Sciatic nerve (tissue), 2 donors: ENCODE results near the gene ARPC4. TPM values are rescaled to one million over a fixed set of nuclear protein-coding genes. Genes with fewer than 3 reads are reported as not detected.
A peak's percentile ranks its signal among the peaks of the same experiment; 100 is the strongest.
"Not testable (repeated sequence)": the region's sequence is repeated elsewhere in the genome, so short reads cannot be mapped to it uniquely, and the experiment has no call there.

ENCODE experiments used
- ATAC-seq: fragments of 200-7000 bp; cut with Tn5 transposase; one replicate; pipeline ENCODE4 v1.9.1; 2020; ENCODE audit warnings: mild to moderate bottlenecking, moderate library complexity
- DNase-seq: peaks from one replicate; pipeline ENCODE4 v3.0.0-alpha.2; 2020; ENCODE audit warnings: low spot score
- intact Hi-C: fragments of 100-400 bp; cut with DNase I; formaldehyde crosslinking; loops from one replicate; pipeline ENCODE4 v1.14.2; 2022
- total RNA-seq: library from RNA; stranded (reverse); fragmentation: NEBNext Ultra II Directional; extraction: Animal tissue kit (Norgen Biotek cat#: 25700); gene quantifications from one replicate; pipeline ENCODE4 v1.2.1, GENCODE V29; 2021
- donor health status: DM: no; HTN: no; CAD: no.
- donor health status: DM: no; HTN: no; CAD: no.

Gene ARPC4
- total RNA-seq, 1 donor from 2014 or later: 117 TPM

DNA sequence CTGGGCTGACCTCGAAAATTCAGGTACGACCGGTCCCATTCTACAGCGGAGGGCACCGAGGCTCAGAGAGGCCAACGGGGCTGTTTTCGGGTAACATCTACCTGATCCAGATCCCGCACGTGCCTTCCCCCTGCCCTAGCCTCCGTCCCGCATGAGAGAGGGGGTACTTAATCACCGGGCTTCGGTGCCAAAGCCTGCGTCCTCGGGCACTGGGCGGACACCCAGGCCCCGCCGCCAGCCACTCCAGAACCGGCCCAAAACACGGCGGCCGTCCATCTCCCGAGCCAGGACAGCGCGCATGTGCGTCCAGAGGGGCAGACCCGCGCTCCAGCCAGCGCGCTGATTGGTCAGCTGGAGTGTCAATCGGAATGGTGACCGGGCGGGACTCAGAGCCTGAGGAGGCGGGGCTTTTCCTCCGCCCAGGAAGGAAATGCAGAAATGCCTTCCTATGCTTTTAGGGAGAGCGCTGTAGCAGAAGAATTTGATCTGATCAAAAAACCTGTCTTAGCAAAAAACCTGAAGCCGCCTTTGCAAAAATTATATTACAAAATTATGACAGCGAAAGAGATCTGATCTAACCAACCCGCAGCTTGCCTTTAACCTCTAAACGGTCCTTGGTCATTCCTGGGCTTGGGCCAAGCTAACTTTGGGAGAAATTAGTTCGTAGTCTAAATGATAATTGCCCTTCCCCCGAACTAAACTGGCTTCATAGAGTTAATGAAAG is 51.0 kb downstream of the ARPC4 start, which contains the start of gene RPUSD3:
Gene RPUSD3 (minus strand): TSS at position 294 of the 724 bp plus-strand sequence. CDS start 18 bp downstream, at position 276.
- intact Hi-C loops: loop anchor here (10.0 kb wide), 1 partner anchor 71 kb away; the partner anchor contains the start of gene IL17RC
- peak; percentile 99 for DNase-seq
- peak; percentile 100 for ATAC-seq

DNA sequence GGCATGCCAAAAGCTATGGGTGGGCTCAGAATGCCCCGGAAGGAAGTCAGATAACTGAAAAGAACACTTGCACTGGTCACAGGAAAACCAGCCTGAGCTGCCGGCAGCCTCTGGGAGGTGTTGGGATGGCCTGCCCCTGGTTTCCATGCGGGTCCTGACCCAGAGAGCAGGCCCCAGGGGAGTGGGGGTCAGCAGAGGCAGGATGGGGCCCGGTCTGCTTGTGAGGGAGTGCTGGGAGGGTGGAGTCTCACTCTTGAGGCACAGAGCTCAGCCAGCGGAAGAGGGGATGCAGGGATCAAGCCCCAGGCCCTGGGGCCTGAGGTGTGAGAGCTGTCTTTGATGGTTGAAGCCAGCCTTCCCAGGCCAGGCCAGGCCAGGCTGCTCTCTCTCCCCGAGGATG is 53.3 kb downstream of the ARPC4 start:
- intact Hi-C loops: loop anchor here (10.0 kb wide), 1 partner anchor 69 kb away; the partner anchor contains the start of gene IL17RC
- no peak for ATAC-seq
- DNase-seq: no peak

DNA sequence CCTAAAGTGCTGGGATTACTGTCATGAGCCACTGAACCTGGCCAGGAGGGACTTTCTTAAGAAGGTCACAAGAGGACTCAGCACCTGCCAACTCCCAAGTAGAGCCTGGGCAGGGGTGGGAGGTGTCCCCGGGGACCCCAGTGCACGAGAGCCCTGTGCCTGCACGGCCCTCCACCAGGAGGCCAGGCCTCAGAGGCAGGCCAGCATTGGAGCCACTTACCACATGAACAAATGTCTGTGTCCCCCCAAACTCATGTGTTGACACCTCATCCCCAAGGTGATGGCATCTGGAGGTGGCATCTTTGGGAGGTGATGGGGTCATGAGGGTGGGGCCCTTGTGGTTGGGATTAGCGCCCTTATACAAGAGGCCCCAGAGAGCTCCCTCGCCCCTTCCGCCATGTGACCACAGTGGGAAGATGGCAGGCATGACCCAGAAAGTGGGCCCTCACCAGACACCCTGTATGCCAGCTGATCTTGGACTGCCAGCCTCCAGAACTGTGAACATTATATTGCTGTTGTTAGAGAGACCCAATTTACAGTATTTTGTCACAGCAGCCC is 54.1 kb downstream of the ARPC4 start:
- intact Hi-C loops: loop anchor here (10.0 kb wide), 1 partner anchor 68 kb away; the partner anchor contains the start of gene IL17RC
- DNase-seq: no peak
- ATAC-seq: no peak

DNA sequence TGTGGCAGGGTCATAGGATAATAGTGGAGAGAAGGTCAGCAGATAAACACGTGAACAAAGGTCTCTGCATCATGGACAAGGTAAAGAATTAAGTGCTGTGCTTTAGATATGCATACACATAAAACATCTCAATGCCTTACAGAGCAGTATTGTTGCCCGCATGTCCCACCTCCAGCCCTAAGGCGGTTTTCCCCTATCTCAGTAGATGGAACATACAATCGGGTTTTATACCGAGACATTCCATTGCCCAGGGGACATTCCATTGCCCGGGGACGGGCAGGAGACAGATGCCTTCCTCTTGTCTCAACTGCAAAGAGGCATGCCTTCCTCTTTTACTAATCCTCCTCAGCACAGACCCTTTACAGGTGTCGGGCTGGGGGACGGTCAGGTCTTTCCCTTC is 55.0 kb downstream of the ARPC4 start:
- ATAC-seq, DNase-seq: not testable (repeated sequence)
- intact Hi-C loops: loop anchor here (10.0 kb wide), 1 partner anchor 67 kb away; the partner anchor contains the start of gene IL17RC

DNA sequence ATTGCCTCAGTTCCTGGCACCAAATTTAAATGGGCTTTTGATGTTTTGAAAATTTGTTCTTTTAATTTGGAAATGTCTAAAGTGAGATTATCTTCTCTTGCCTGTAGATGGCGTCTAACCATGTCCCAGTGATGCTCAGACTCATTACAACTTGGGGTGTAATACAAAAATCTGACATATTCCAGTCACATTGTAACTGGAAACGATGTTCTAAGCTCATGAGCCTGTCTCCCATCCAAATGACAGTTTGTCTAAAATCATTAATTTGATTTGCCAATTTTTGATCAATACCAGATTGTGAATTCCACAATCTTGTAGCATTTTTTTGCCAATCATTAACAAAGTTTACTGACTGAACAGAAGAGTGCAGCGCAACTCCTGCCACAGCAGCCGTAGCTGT is 56.0 kb downstream of the ARPC4 start:
- not testable (repeated sequence) for ATAC-seq, DNase-seq
- intact Hi-C loops: loop anchor here (10.0 kb wide), 1 partner anchor 66 kb away; the partner anchor contains the start of gene IL17RC

DNA sequence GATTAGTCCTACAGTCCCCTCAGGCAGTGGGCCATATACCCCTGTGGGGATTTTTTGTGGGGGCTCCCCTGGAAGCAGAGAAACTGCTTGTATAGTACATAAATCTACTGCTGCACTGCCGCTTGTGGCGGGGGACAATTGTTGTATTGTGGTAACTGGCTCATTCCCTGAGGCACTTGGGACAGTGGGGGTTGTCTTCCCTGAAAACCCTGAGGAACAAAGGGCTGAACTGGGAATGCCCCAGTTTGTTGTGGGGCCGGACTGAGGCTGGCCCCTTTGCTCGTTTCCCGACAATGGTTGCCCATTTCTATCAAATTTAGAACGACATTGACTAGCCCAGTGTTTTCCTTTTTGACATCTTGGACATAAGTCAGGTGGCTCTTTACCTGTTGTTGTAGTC is 58.5 kb downstream of the ARPC4 start:
- intact Hi-C loops, DNase-seq, ATAC-seq: not testable (repeated sequence)

DNA sequence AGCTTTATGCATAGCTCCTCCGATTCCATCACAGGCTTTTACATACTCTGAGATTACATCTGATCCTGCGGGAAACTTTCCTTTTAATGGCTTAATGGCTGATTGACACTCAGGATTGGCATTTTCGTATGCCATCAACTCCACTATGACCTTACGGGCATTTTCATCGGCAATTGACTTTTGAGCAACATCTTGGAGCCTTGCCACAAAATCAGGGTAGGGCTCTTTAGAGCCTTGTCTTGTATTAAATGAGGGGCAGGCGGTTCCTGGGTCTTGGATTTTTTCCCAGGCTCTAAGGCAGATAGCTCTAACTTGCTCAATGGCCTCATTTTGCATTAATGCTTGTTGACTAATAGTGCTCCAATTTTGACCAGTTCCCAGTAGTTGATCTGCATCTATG is 59.0 kb downstream of the ARPC4 start:
- intact Hi-C loops, ATAC-seq, DNase-seq: not testable (repeated sequence)

DNA sequence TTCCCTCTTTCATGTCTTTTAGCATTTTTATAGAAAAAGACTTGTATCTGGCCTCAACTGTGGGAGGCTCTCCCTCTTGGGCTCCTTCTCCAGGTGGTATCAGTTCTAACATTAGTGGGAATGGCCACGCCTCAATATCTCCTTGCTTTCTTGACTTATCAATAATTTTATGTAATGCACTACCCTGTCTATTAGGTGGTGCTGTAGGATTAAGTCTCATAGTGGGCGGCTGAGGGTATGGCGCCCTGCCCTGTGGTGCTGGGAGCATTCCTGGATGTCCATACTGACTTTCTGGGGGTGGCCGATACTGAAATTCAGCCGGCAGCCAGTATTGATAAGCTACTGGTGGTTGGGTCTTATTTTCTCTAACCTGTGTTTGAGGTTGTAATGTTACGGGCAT is 59.6 kb downstream of the ARPC4 start:
- DNase-seq (no peak), ATAC-seq (no peak)
- intact Hi-C loops: no loop called here

DNA sequence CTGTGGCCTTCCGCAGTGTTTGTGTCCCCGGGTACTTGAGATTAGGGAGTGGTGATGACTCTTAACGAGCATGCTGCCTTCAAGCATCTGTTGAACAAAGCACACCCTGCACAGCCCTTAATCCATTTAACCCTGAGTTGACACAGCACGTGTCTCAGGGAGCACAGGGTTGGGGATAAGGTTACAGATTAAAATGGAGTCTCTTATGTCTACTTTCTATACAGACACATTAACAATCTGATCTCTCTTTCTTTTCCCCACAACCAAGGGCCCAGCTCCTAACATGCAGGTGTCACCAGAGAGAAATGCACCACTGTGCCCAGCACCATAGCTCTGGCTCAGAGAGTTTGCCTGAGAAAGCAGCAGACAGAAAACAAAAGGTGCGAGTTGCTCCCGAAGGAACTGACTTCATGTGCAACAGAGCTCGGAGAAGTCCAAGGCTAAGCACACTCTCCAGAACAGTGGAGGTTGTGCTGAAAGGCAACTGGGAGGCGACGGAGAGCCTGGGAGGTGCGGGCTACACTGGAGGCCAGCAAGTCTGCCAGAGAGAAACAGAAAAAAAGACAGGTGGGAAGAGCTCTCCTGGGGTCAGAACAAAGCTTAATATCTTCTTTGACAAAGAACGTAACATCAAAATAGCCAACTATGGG is 61.5 kb downstream of the ARPC4 start:
- DNase-seq, intact Hi-C loops, ATAC-seq: not testable (repeated sequence)

DNA sequence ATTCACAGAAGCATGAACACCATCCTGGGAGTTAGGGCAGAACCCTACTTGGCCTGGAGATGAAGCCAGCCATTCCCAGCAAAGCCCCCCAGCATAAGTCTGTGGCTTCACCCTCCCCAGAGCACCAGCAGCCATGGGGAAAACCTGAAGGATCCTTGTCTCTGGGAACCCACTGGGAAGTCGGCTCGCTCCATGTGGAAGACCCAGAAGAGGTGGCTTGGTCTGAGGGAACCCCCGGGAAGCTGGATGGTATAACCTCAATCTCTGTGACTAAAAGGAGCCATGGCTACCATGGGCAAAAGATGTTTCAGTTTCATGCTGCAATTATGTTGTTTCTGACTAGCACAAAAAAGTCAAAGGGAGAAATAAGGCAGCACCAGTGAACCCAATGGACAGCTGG is 62.7 kb downstream of the ARPC4 start:
- DNase-seq (no peak), ATAC-seq (no peak)
- intact Hi-C loops: no loop called here

Other genes starting within 250 kb of the ARPC4 start
- gene LHFPL4, start 239.3 kb upstream of the ARPC4 start, total RNA-seq: not detected
- gene MTMR14, start 143.6 kb upstream of the ARPC4 start, total RNA-seq: 35.5 TPM
- gene CPNE9, start 89.2 kb upstream of the ARPC4 start, total RNA-seq: not detected
- gene BRPF1, start 61.3 kb upstream of the ARPC4 start, total RNA-seq: 19.8 TPM
- 31.2 TPM for gene OGG1, start 43.1 kb upstream of the ARPC4 start, total RNA-seq
- 26.9 TPM for gene CAMK1, start 23.1 kb upstream of the ARPC4 start, total RNA-seq
- 43.1 TPM for gene TADA3, start 609 bp upstream of the ARPC4 start, total RNA-seq
- gene TTLL3, start 17.2 kb downstream of the ARPC4 start, total RNA-seq: 113 TPM
- gene RPUSD3, start 50.9 kb downstream of the ARPC4 start, total RNA-seq: 29.6 TPM
- gene CIDEC, start 87.2 kb downstream of the ARPC4 start, total RNA-seq: 13.6 TPM
- gene JAGN1, start 97.5 kb downstream of the ARPC4 start, total RNA-seq: 19.7 TPM
- 5.3 TPM for gene IL17RE, start 109.8 kb downstream of the ARPC4 start, total RNA-seq
- gene IL17RC, start 124.0 kb downstream of the ARPC4 start, total RNA-seq: 33.2 TPM
- 36.5 TPM for gene CRELD1, start 140.8 kb downstream of the ARPC4 start, total RNA-seq
- 1.5 TPM for gene PRRT3, start 159.3 kb downstream of the ARPC4 start, total RNA-seq
- 51.6 TPM for gene EMC3, start 193.8 kb downstream of the ARPC4 start, total RNA-seq
- 3.8 TPM for gene FANCD2, start 233.4 kb downstream of the ARPC4 start, total RNA-seq